Fibroblast of lung (primary cell): ENCODE results near the gene EYA2. TPM values are rescaled to one million over a fixed set of nuclear protein-coding genes. Genes with fewer than 3 reads are reported as not detected.

Source experiments
- DNase-seq, 2 donors: peaks; one replicate each; pipeline versions ENCODE4 v3.0.0 to v3.0.0-alpha.2; 2010; ENCODE audit warnings: low read depth in 2 of 2
- H2AFZ ChIP-seq: 2 replicates; pipeline ENCODE4 v1.5.1; 2012; ENCODE audit warnings: low read length, control low read depth, inconsistent platforms
- H3K27ac ChIP-seq: 2 replicates; pipeline ENCODE4 v1.5.1; 2011; ENCODE audit warnings: low read length, control low read depth; ENCODE audit not compliant: insufficient read depth
- H3K27me3 ChIP-seq: 2 replicates; pipeline ENCODE4 v1.5.1; 2011; ENCODE audit warnings: mild to moderate bottlenecking, low read length; ENCODE audit not compliant: control insufficient read depth, insufficient read depth
- H3K36me3 ChIP-seq: 2 replicates; pipeline ENCODE4 v1.5.1; 2011; ENCODE audit warnings: low read length; ENCODE audit not compliant: control insufficient read depth, insufficient read depth
- H3K4me1 ChIP-seq: 2 replicates; pipeline ENCODE4 v1.5.1; 2011; ENCODE audit warnings: low read length; ENCODE audit not compliant: control insufficient read depth, insufficient read depth; ENCODE audit errors: extremely low read depth
- H3K4me2 ChIP-seq: 2 replicates; pipeline ENCODE4 v1.5.1; 2011; ENCODE audit warnings: low read length, control low read depth; ENCODE audit not compliant: insufficient read depth; ENCODE audit errors: extremely low read depth
- H3K4me3 ChIP-seq, 4 experiments: fragments of 200-600 bp in 1 of 4; sonication (generic) in 1 of 4; replicated peaks in 1 of 4; 2 replicates each; pipeline ENCODE4 v1.5.1; 2011 to 2016; ENCODE audit warnings: low read length in 4 of 4, low read depth in 3 of 4, mild to moderate bottlenecking in 3 of 4, control low read depth in 2 of 4, inconsistent platforms in 1 of 4, mixed read lengths in 1 of 4; ENCODE audit not compliant: insufficient read depth in 1 of 4; ENCODE audit errors: control extremely low read depth in 1 of 4
- H3K79me2 ChIP-seq: 2 replicates; pipeline ENCODE4 v1.5.1; 2012; ENCODE audit warnings: mild to moderate bottlenecking, low read length, inconsistent platforms; ENCODE audit not compliant: control insufficient read depth, insufficient read depth
- H3K9ac ChIP-seq: 2 replicates; pipeline ENCODE4 v1.5.1; 2011; ENCODE audit warnings: mild to moderate bottlenecking, low read length, control low read depth; ENCODE audit not compliant: insufficient read depth
- H3K9me3 ChIP-seq: 2 replicates; pipeline ENCODE4 v1.5.1; 2012; ENCODE audit warnings: low read depth, low read length; ENCODE audit not compliant: control insufficient read depth, insufficient read depth
- H4K20me1 ChIP-seq: 2 replicates; pipeline ENCODE4 v1.5.1; 2011; ENCODE audit warnings: low read length; ENCODE audit not compliant: control insufficient read depth, insufficient read depth; ENCODE audit errors: extremely low read depth
- EZH2 ChIP-seq: IDR thresholded peaks from 2 replicates; pipeline ENCODE4 v1.5.1; 2012; ENCODE audit warnings: low read length, control low read depth, mild to moderate bottlenecking; ENCODE audit errors: missing control alignments
- polyA plus RNA-seq, 2 donors: library from polyadenylated mRNA; depleted of rRNA in 1 of 2; stranded (reverse) in 1 of 2; unstranded in 1 of 2; fragments of >200 nt; gene quantifications; 2 replicates each; pipeline ENCODE4 v1.2.1, GENCODE V29; 2011 to 2012; ENCODE audit warnings: missing spikeins in 1 of 2
- total RNA-seq: library from RNA; depleted of rRNA; stranded (reverse); fragments of >200 nt; gene quantifications from 2 replicates; pipeline ENCODE4 v1.2.1, GENCODE V29; 2014
- TF ChIP-seq, protein P1 (sequence below), 2 donors: IDR thresholded peaks in 1 of 2; conservative IDR thresholded peaks in 1 of 2; 1 replicate in 1 of 2; 2 replicates in 1 of 2; pipeline ENCODE4 v1.5.1; 2011 to 2012; ENCODE audit warnings: low read length in 2 of 2, control low read depth in 1 of 2, inconsistent platforms in 1 of 2, low read depth in 1 of 2, mild to moderate bottlenecking in 1 of 2

Gene EYA2
- total and polyA plus RNA-seq, 2 donors (not counting 1 experiment from before 2014, with no cell fraction given), result 0.37 to 1.7 TPM

DNA sequence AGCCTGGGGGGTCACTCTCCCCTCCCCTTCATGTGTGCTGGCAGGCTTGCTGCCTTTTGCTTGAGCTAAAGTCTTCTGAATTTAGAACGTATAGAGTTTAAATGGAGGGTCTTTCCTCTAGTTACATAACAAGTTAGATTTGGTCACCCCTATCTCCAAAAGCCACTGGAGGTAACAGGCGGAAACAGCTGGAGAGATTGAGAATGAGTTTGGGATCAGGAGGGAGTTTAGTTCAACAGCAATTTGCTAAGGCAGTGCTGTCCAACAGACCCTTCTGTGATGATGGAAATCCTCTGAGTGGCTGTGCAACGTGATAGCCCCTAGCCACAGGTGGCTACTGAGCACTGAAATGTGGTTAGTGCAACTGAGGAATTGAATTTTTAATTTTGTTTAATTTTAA lies 132.8 kb downstream of the EYA2 start:
- Histone ChIP-seq H4K20me1 (no peaks in the 10 kb centered on the region), H3K36me3 (no peaks in the 10 kb centered on the region), H3K27ac (no peak overlapping the region), H3K4me3 (no peak overlapping the region), H3K4me1 (no peaks in the 10 kb centered on the region), H3K27me3 (no peaks in the 10 kb centered on the region), H3K79me2 (no peaks in the 10 kb centered on the region), H3K4me2 (no peak overlapping the region), H2AFZ (no peak overlapping the region), H3K9ac (no peak overlapping the region), H3K9me3 (no peaks in the 10 kb centered on the region)
- TF ChIP-seq, protein P1, sequence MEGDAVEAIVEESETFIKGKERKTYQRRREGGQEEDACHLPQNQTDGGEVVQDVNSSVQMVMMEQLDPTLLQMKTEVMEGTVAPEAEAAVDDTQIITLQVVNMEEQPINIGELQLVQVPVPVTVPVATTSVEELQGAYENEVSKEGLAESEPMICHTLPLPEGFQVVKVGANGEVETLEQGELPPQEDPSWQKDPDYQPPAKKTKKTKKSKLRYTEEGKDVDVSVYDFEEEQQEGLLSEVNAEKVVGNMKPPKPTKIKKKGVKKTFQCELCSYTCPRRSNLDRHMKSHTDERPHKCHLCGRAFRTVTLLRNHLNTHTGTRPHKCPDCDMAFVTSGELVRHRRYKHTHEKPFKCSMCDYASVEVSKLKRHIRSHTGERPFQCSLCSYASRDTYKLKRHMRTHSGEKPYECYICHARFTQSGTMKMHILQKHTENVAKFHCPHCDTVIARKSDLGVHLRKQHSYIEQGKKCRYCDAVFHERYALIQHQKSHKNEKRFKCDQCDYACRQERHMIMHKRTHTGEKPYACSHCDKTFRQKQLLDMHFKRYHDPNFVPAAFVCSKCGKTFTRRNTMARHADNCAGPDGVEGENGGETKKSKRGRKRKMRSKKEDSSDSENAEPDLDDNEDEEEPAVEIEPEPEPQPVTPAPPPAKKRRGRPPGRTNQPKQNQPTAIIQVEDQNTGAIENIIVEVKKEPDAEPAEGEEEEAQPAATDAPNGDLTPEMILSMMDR (conservative IDR thresholded peaks at IDR 0.05 in 1 of 2, IDR thresholded peaks at IDR 0.05 in 1 of 2; ENCODE audit: low read depth in 1 of 2, low read length in 2 of 2), result no peak
- TF ChIP-seq EZH2, result no peak
- no peak for DNase-seq

DNA sequence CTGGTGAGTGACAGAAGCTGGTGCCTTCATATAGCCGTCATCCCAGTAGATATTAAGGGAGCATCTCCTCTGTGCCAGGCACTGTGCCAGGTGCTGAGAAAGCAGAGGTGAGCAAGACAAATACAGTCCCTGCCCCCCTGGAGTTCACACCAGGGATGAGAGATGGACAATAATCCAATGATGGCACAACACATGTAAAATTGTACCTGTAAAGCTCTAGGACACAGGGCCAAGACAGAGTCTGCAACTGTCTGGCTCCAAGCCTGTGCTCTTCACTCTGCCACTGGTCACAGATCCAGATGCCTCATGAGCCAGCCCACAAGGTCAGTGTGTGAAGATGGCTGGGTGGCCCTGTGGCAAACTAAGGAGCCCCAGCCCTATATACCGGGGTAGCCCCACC lies 133.8 kb downstream of the EYA2 start:
- no peaks in the 10 kb centered on the region for H3K79me2 ChIP-seq
- no peak overlapping the region for H3K4me3 ChIP-seq
- no peak overlapping the region for H3K4me2 ChIP-seq
- H3K36me3 ChIP-seq, result no peaks in the 10 kb centered on the region
- no peak overlapping the region for H3K27ac ChIP-seq
- H3K9ac ChIP-seq, result no peak overlapping the region
- no peaks in the 10 kb centered on the region for H3K27me3 ChIP-seq
- TF ChIP-seq, protein P1 (conservative IDR thresholded peaks at IDR 0.05 in 1 of 2, IDR thresholded peaks at IDR 0.05 in 1 of 2; ENCODE audit: low read depth in 1 of 2, low read length in 2 of 2), result no peak
- no peak for TF ChIP-seq EZH2
- no peaks in the 10 kb centered on the region for H3K4me1 ChIP-seq
- no peaks in the 10 kb centered on the region for H4K20me1 ChIP-seq
- DNase-seq, result no peak
- H2AFZ ChIP-seq, result no peak overlapping the region
- H3K9me3 ChIP-seq, result no peaks in the 10 kb centered on the region

DNA sequence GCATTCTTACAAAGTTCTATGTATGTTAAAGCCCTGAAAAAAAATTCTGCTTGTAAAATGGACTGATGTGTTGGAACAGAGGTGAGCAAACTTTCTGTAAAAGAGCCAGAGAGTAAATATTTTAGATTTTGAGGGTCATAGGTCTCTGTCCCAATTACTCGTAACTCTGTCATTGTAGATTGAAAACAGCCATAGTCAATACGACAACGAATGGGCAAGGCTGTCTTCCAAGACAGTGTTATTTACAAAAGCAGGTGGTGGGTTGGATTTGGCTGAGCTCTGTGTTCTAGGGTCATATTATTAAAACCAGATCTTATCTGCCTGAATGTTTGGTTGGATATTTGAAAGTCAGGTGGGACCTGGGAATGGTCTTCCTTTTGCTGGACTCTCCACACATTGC lies 135.2 kb downstream of the EYA2 start:
- H3K9me3 ChIP-seq, result no peaks in the 10 kb centered on the region
- H3K27me3 ChIP-seq, result no peaks in the 10 kb centered on the region
- no peaks in the 10 kb centered on the region for H3K79me2 ChIP-seq
- H2AFZ ChIP-seq, result no peak overlapping the region
- H3K4me1 ChIP-seq, result no peaks in the 10 kb centered on the region
- no peaks in the 10 kb centered on the region for H3K36me3 ChIP-seq
- DNase-seq, result no peak
- H3K4me2 ChIP-seq, result no peak overlapping the region
- no peak overlapping the region for H3K4me3 ChIP-seq
- no peak overlapping the region for H3K9ac ChIP-seq
- no peaks in the 10 kb centered on the region for H4K20me1 ChIP-seq
- H3K27ac ChIP-seq, result no peak overlapping the region
- TF ChIP-seq, protein P1 (conservative IDR thresholded peaks at IDR 0.05 in 1 of 2, IDR thresholded peaks at IDR 0.05 in 1 of 2; ENCODE audit: low read depth in 1 of 2, low read length in 2 of 2), result no peak
- TF ChIP-seq EZH2, result no peak
